Neural progenitor cell (in vitro differentiated cells): ENCODE measurements around the gene PLS3. TPM values are rescaled to one million over a fixed set of nuclear protein-coding genes. Genes with fewer than 3 reads are reported as not detected.

Experiments
- DNase-seq: peaks from one replicate; pipeline ENCODE4 v3.0.0-alpha.2; 2016; ENCODE audit warnings: low spot score
- H2AFZ ChIP-seq: fragments of 200-600 bp; sonication (generic); replicated peaks from 2 replicates; pipeline ENCODE4 v1.6.1; 2016; ENCODE audit warnings: antibody characterized with exemption
- H3F3A ChIP-seq: fragments of 200-600 bp; sonication (generic); 2 replicates; pipeline ENCODE4 v1.6.1; 2016; ENCODE audit warnings: antibody characterized with exemption, low read depth
- H3K27ac ChIP-seq: fragments of 200-600 bp; sonication (generic); 2 replicates; pipeline ENCODE4 v1.5.1; 2016; ENCODE audit warnings: mild to moderate bottlenecking
- H3K27me3 ChIP-seq: fragments of 200-600 bp; sonication (generic); 2 replicates; pipeline ENCODE4 v1.6.1; 2016; ENCODE audit warnings: mild to moderate bottlenecking, moderate library complexity
- H3K36me3 ChIP-seq: fragments of 200-600 bp; sonication (generic); 2 replicates; pipeline ENCODE4 v1.5.1; 2016
- H3K4me1 ChIP-seq: fragments of 200-600 bp; sonication (generic); 2 replicates; pipeline ENCODE4 v1.6.1; 2016; ENCODE audit warnings: mixed run types
- H3K4me2 ChIP-seq: fragments of 200-600 bp; sonication (generic); 2 replicates; pipeline ENCODE4 v1.6.1; 2016
- H3K4me3 ChIP-seq: fragments of 200-600 bp; sonication (generic); 2 replicates; pipeline ENCODE4 v1.5.1; 2016
- H3K79me2 ChIP-seq: fragments of 200-600 bp; sonication (generic); 2 replicates; pipeline ENCODE4 v1.6.1; 2016; ENCODE audit warnings: low read depth
- H3K9ac ChIP-seq: fragments of 200-600 bp; sonication (generic); 2 replicates; pipeline ENCODE4 v1.6.1; 2016
- H3K9me3 ChIP-seq: fragments of 200-600 bp; sonication (generic); 2 replicates; pipeline ENCODE4 v1.5.1; 2016; ENCODE audit warnings: low read depth
- H4K20me1 ChIP-seq: fragments of 200-600 bp; sonication (generic); 2 replicates; pipeline ENCODE4 v1.6.1; 2016; ENCODE audit warnings: low read depth
- H3K27ac Mint-ChIP-seq: 3 replicates; pipeline ENCODE4 v1.8.0; 2021; ENCODE audit warnings: mixed read lengths
- H3K27me3 Mint-ChIP-seq: 2 replicates; pipeline ENCODE4 v1.8.0; 2022; ENCODE audit warnings: low read depth, mild to moderate bottlenecking, inconsistent platforms, moderate library complexity, mixed read lengths; ENCODE audit not compliant: insufficient read depth
- H3K36me3 Mint-ChIP-seq: 3 replicates; pipeline ENCODE4 v1.8.0; 2021; ENCODE audit warnings: mixed read lengths
- H3K4me1 Mint-ChIP-seq: 3 replicates; pipeline ENCODE4 v1.8.0; 2021; ENCODE audit warnings: mixed read lengths
- H3K4me3 Mint-ChIP-seq: 3 replicates; pipeline ENCODE4 v1.8.0; 2021; ENCODE audit warnings: mild to moderate bottlenecking, moderate library complexity, mixed read lengths
- H3K9me3 Mint-ChIP-seq: 3 replicates; pipeline ENCODE4 v1.8.0; 2020; ENCODE audit warnings: mixed read lengths
- EZH2 ChIP-seq: fragments of 200-600 bp; sonication (generic); IDR thresholded peaks from 2 replicates; pipeline ENCODE4 v1.6.1; 2017; ENCODE audit warnings: antibody characterized with exemption, mild to moderate bottlenecking, moderate library complexity
- EZH2phosphoT487 ChIP-seq: fragments of 200-600 bp; sonication (generic); IDR thresholded peaks from 2 replicates; pipeline ENCODE4 v1.6.1; 2017; ENCODE audit warnings: antibody characterized with exemption
- total RNA-seq: library from RNA; depleted of rRNA; stranded (reverse); fragments of >200 nt; gene quantifications from 2 replicates; pipeline ENCODE4 v1.2.3, GENCODE V29; 2015; ENCODE audit warnings: low replicate concordance
- TF ChIP-seq, protein P1 (sequence below): fragments of 200-600 bp; sonication (generic); IDR thresholded peaks from 2 replicates; pipeline ENCODE4 v1.5.1; 2017; ENCODE audit warnings: antibody characterized with exemption, mild to moderate bottlenecking

Gene PLS3
- total RNA-seq, 1 donor from 2014 or later = 222 TPM

GRCh38 chrX:115533485-115533884, 27.5 kb upstream of the PLS3 start:
- no peak overlapping the region for H3K4me2 ChIP-seq
- no peaks in the 10 kb centered on the region for H4K20me1 ChIP-seq
- H3K27ac Mint-ChIP-seq = no peak overlapping the region
- no peaks in the 10 kb centered on the region for H3K79me2 ChIP-seq
- H3K4me1 Mint-ChIP-seq = peaks cover 10% of the 10 kb centered on the region
- TF ChIP-seq EZH2 (no peak), EZH2phosphoT487 (no peak)
- TF ChIP-seq, protein P1, sequence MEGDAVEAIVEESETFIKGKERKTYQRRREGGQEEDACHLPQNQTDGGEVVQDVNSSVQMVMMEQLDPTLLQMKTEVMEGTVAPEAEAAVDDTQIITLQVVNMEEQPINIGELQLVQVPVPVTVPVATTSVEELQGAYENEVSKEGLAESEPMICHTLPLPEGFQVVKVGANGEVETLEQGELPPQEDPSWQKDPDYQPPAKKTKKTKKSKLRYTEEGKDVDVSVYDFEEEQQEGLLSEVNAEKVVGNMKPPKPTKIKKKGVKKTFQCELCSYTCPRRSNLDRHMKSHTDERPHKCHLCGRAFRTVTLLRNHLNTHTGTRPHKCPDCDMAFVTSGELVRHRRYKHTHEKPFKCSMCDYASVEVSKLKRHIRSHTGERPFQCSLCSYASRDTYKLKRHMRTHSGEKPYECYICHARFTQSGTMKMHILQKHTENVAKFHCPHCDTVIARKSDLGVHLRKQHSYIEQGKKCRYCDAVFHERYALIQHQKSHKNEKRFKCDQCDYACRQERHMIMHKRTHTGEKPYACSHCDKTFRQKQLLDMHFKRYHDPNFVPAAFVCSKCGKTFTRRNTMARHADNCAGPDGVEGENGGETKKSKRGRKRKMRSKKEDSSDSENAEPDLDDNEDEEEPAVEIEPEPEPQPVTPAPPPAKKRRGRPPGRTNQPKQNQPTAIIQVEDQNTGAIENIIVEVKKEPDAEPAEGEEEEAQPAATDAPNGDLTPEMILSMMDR = no peak
- no peak overlapping the region for H2AFZ ChIP-seq
- no peaks in the 10 kb centered on the region for H3K36me3 ChIP-seq
- H3K9me3 Mint-ChIP-seq = no peaks in the 10 kb centered on the region
- H3K4me3 Mint-ChIP-seq = no peak overlapping the region
- no peaks in the 10 kb centered on the region for H3K27me3 Mint-ChIP-seq
- no peak overlapping the region for H3K9ac ChIP-seq
- peaks cover 13% of the 10 kb centered on the region for H3K4me1 ChIP-seq
- H3F3A ChIP-seq = no peaks in the 10 kb centered on the region
- no peaks in the 10 kb centered on the region for H3K36me3 Mint-ChIP-seq
- no peaks in the 10 kb centered on the region for H3K9me3 ChIP-seq
- H3K4me3 ChIP-seq = no peak overlapping the region
- no peak overlapping the region for H3K27ac ChIP-seq
- no peaks in the 10 kb centered on the region for H3K27me3 ChIP-seq
- no peak for DNase-seq

DNA sequence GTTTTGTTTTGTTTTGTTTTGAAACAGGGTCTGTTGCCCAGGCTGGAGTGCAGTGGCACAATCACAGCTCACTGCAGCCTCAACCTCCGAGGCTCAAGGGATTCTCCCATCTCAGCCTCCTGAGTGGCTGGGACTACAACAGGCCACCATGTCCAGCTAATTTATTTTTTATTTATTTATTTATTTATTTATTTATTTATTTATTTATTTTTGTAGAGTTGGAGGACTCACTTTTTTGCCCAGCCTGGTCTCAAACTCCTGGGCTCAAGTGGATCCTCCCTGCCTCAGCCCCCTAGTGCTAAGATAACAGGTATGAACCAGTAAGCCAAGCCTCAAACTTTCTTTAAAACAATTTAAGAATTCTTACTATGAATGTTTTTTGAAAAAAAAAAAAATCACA, 26.6 kb upstream of the PLS3 start:
- Histone ChIP-seq H3K27ac (no peak overlapping the region), H3K9me3 (no peaks in the 10 kb centered on the region), H2AFZ (no peak overlapping the region), H3K36me3 (no peaks in the 10 kb centered on the region), H3K9ac (no peak overlapping the region), H4K20me1 (no peaks in the 10 kb centered on the region), H3K79me2 (no peaks in the 10 kb centered on the region), H3K4me2 (no peak overlapping the region), H3F3A (no peaks in the 10 kb centered on the region), H3K4me1 (peaks cover 4% of the 10 kb centered on the region), H3K4me3 (no peak overlapping the region), H3K27me3 (no peaks in the 10 kb centered on the region)
- no peak for DNase-seq
- peaks cover 4% of the 10 kb centered on the region for H3K4me1 Mint-ChIP-seq
- H3K27me3 Mint-ChIP-seq = no peaks in the 10 kb centered on the region
- no peaks in the 10 kb centered on the region for H3K9me3 Mint-ChIP-seq
- H3K36me3 Mint-ChIP-seq = no peaks in the 10 kb centered on the region
- H3K27ac Mint-ChIP-seq = no peak overlapping the region
- H3K4me3 Mint-ChIP-seq = no peak overlapping the region
- TF ChIP-seq EZH2 = no peak
- TF ChIP-seq, protein P1 = no peak
- TF ChIP-seq EZH2phosphoT487 = no peak

DNA sequence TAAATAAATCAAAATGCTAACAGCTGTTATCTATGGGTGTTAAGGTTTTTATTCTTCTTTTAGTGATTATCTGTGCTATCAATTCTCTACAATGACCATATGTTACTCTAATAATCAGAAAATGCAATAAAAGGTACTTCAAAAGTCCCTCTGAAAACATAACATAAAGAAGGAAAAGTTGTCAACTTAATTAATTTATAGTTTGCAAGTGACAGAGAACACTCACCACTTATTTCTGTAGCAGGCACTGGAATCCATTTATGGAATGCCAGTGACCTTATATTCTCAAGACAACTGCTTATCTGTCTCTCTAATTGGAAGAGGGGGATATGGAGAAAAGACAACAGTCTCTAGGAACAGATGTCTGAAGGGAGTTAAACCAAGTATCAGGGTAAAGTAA, 25.6 kb upstream of the PLS3 start:
- H3K9me3 Mint-ChIP-seq = no peaks in the 10 kb centered on the region
- Histone ChIP-seq H3K4me2 (no peak overlapping the region), H3K27ac (no peak overlapping the region), H3K9me3 (no peaks in the 10 kb centered on the region), H3K4me1 (no peaks in the 10 kb centered on the region), H3K9ac (no peak overlapping the region), H4K20me1 (no peaks in the 10 kb centered on the region), H3K79me2 (no peaks in the 10 kb centered on the region), H3F3A (no peaks in the 10 kb centered on the region), H3K36me3 (no peaks in the 10 kb centered on the region), H3K27me3 (no peaks in the 10 kb centered on the region), H3K4me3 (no peak overlapping the region), H2AFZ (no peak overlapping the region)
- no peaks in the 10 kb centered on the region for H3K27me3 Mint-ChIP-seq
- no peak for DNase-seq
- H3K36me3 Mint-ChIP-seq = no peaks in the 10 kb centered on the region
- TF ChIP-seq EZH2 (no peak), EZH2phosphoT487 (no peak)
- TF ChIP-seq, protein P1 = no peak
- H3K4me3 Mint-ChIP-seq = no peak overlapping the region
- H3K27ac Mint-ChIP-seq = no peak overlapping the region
- no peaks in the 10 kb centered on the region for H3K4me1 Mint-ChIP-seq

GRCh38 chrX:115535844-115536243, 25.1 kb upstream of the PLS3 start:
- no peaks in the 10 kb centered on the region for H4K20me1 ChIP-seq
- H3K4me3 ChIP-seq = no peak overlapping the region
- Mint-ChIP-seq H3K9me3 (no peaks in the 10 kb centered on the region), H3K36me3 (no peaks in the 10 kb centered on the region), H3K4me3 (no peak overlapping the region), H3K4me1 (no peaks in the 10 kb centered on the region), H3K27me3 (no peaks in the 10 kb centered on the region), H3K27ac (no peak overlapping the region)
- no peak for DNase-seq
- H3K27me3 ChIP-seq = no peaks in the 10 kb centered on the region
- H3F3A ChIP-seq = no peaks in the 10 kb centered on the region
- H2AFZ ChIP-seq = no peak overlapping the region
- H3K9me3 ChIP-seq = no peaks in the 10 kb centered on the region
- no peaks in the 10 kb centered on the region for H3K79me2 ChIP-seq
- H3K27ac ChIP-seq = no peak overlapping the region
- no peaks in the 10 kb centered on the region for H3K36me3 ChIP-seq
- no peak overlapping the region for H3K4me2 ChIP-seq
- H3K9ac ChIP-seq = no peak overlapping the region
- no peak for TF ChIP-seq EZH2
- TF ChIP-seq, protein P1 = no peak
- TF ChIP-seq EZH2phosphoT487 = no peak
- no peaks in the 10 kb centered on the region for H3K4me1 ChIP-seq
